Measurements from ENCODE around the gene CTNNA3. TPM values are rescaled to one million over a fixed set of nuclear protein-coding genes. Genes with fewer than 3 reads are reported as not detected.

Gene CTNNA3
- total RNA-seq, 1 experiment from 2014 or later: not detected

GRCh38 chr10:66744915-66745314 lies 951.1 kb downstream of the CTNNA3 start:
- Mint-ChIP-seq H3K4me3 (ENCODE audit: low read depth, unreplicated experiment) (no peak overlapping the region), H3K27ac (ENCODE audit: unreplicated experiment) (no peak overlapping the region), H3K4me1 (ENCODE audit: low read depth, unreplicated experiment) (peaks cover 19% of the 10 kb centered on the region), H3K9me3 (ENCODE audit: low read depth, unreplicated experiment) (peaks cover 4% of the 10 kb centered on the region), H3K27me3 (ENCODE audit: unreplicated experiment) (no peaks in the 10 kb centered on the region), H3K36me3 (ENCODE audit: insufficient read depth, unreplicated experiment) (no peaks in the 10 kb centered on the region)
- BruUV-seq (replicated peaks): no TSS peak
- no peak for DNase-seq
- CTCF ChIA-PET: no interaction called here
- TF ChIP-seq, protein P1, sequence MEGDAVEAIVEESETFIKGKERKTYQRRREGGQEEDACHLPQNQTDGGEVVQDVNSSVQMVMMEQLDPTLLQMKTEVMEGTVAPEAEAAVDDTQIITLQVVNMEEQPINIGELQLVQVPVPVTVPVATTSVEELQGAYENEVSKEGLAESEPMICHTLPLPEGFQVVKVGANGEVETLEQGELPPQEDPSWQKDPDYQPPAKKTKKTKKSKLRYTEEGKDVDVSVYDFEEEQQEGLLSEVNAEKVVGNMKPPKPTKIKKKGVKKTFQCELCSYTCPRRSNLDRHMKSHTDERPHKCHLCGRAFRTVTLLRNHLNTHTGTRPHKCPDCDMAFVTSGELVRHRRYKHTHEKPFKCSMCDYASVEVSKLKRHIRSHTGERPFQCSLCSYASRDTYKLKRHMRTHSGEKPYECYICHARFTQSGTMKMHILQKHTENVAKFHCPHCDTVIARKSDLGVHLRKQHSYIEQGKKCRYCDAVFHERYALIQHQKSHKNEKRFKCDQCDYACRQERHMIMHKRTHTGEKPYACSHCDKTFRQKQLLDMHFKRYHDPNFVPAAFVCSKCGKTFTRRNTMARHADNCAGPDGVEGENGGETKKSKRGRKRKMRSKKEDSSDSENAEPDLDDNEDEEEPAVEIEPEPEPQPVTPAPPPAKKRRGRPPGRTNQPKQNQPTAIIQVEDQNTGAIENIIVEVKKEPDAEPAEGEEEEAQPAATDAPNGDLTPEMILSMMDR (IDR thresholded peaks at IDR 0.05; ENCODE audit: unreplicated experiment): no peak
- intact Hi-C loops (cut with micrococcal nuclease; ENCODE audit: unreplicated experiment): loop anchor here (5.0 kb wide), 2 partner anchors 92 to 177 kb away; no protein-coding TSS in a partner anchor

- no peak overlapping the region for H3K4me3 Mint-ChIP-seq (ENCODE audit: low read depth, unreplicated experiment)
Observed at GRCh38 chr10:66737241-66737640, 958.8 kb downstream of the CTNNA3 start.

GRCh38 chr10:66723608-66724400 lies 972.2 kb downstream of the CTNNA3 start:
- DNase-seq: no peak
- Mint-ChIP-seq H3K4me1 (ENCODE audit: low read depth, unreplicated experiment) (no peaks in the 10 kb centered on the region), H3K27me3 (ENCODE audit: unreplicated experiment) (no peaks in the 10 kb centered on the region), H3K4me3 (ENCODE audit: low read depth, unreplicated experiment) (no peak overlapping the region), H3K9me3 (ENCODE audit: low read depth, unreplicated experiment) (no peaks in the 10 kb centered on the region), H3K27ac (ENCODE audit: unreplicated experiment) (no peak overlapping the region), H3K36me3 (ENCODE audit: insufficient read depth, unreplicated experiment) (no peaks in the 10 kb centered on the region)
- TF ChIP-seq, protein P1 (IDR thresholded peaks at IDR 0.05; ENCODE audit: unreplicated experiment): no peak
- CTCF ChIA-PET: interaction anchor here (1.1 kb wide), 1 partner anchor 8 kb away, joined by 7 read pairs; no protein-coding TSS in a partner anchor
- no TSS peak for BruUV-seq (replicated peaks)
- intact Hi-C loops (cut with micrococcal nuclease; ENCODE audit: unreplicated experiment): no loop called here

More at GRCh38 chr10:66737241-66737640, 958.8 kb downstream of the CTNNA3 start:
- H3K36me3 Mint-ChIP-seq (ENCODE audit: insufficient read depth, unreplicated experiment): no peaks in the 10 kb centered on the region
- BruUV-seq (replicated peaks): no TSS peak
- H3K27ac Mint-ChIP-seq (ENCODE audit: unreplicated experiment): no peak overlapping the region
- H3K4me1 Mint-ChIP-seq (ENCODE audit: low read depth, unreplicated experiment): no peaks in the 10 kb centered on the region
- TF ChIP-seq, protein P1 (IDR thresholded peaks at IDR 0.05; ENCODE audit: unreplicated experiment): no peak
- peaks cover 2% of the 10 kb centered on the region for H3K9me3 Mint-ChIP-seq (ENCODE audit: low read depth, unreplicated experiment)
- no peaks in the 10 kb centered on the region for H3K27me3 Mint-ChIP-seq (ENCODE audit: unreplicated experiment)
- intact Hi-C loops (cut with micrococcal nuclease; ENCODE audit: unreplicated experiment): no loop called here
- CTCF ChIA-PET: interaction anchor here (0.7 kb wide), 1 partner anchor 349 kb away, joined by 4 read pairs; no protein-coding TSS in a partner anchor
- DNase-seq: no peak

DNA sequence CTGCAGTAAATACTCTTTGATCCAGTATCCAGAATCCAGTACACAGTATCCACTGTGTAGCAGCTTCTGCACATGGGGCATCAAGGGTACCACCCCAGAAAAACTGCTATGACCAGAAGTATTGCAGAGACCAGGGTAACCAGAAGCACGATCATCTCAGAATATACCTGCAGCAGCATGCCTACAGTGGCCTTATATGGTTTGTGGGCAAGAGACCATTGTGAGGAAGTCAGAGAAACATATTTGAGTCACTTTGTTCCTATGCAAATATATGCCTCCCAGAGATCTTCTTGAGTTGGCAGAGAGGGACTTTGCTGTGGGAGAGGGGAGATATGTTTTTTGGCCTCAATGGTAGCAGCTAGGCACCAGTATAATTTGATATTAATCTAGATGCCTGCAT lies 976.5 kb downstream of the CTNNA3 start:
- CTCF ChIA-PET: no interaction called here
- H3K4me1 Mint-ChIP-seq (ENCODE audit: low read depth, unreplicated experiment): no peaks in the 10 kb centered on the region
- no peak overlapping the region for H3K4me3 Mint-ChIP-seq (ENCODE audit: low read depth, unreplicated experiment)
- intact Hi-C loops (cut with micrococcal nuclease; ENCODE audit: unreplicated experiment): no loop called here
- no peaks in the 10 kb centered on the region for H3K36me3 Mint-ChIP-seq (ENCODE audit: insufficient read depth, unreplicated experiment)
- TF ChIP-seq, protein P1 (IDR thresholded peaks at IDR 0.05; ENCODE audit: unreplicated experiment): no peak
- no TSS peak for BruUV-seq (replicated peaks)
- H3K9me3 Mint-ChIP-seq (ENCODE audit: low read depth, unreplicated experiment): no peaks in the 10 kb centered on the region
- H3K27ac Mint-ChIP-seq (ENCODE audit: unreplicated experiment): no peak overlapping the region
- no peak for DNase-seq
- no peaks in the 10 kb centered on the region for H3K27me3 Mint-ChIP-seq (ENCODE audit: unreplicated experiment)
